Left ventricle myocardium inferior (tissue), 1 donor: ENCODE data around the gene TBL1X. TPM values are rescaled to one million over a fixed set of nuclear protein-coding genes. Genes with fewer than 3 reads are reported as not detected.

Source experiments
- DNase-seq: peaks from one replicate; pipeline ENCODE4 v3.0.0-alpha.2; 2020
- H3K27ac ChIP-seq: fragments of 200-600 bp; replicated peaks from 2 replicates; pipeline ENCODE4 v1.8.0; 2021
- H3K27me3 ChIP-seq: fragments of 200-600 bp; 2 replicates; pipeline ENCODE4 v1.8.0; 2021; ENCODE audit warnings: low read depth
- H3K36me3 ChIP-seq: fragments of 200-600 bp; 2 replicates; pipeline ENCODE4 v1.8.0; 2021
- H3K4me1 ChIP-seq: fragments of 200-600 bp; 2 replicates; pipeline ENCODE4 v1.8.0; 2021
- H3K4me3 ChIP-seq: fragments of 200-600 bp; 2 replicates; pipeline ENCODE4 v1.8.0; 2021; ENCODE audit warnings: mild to moderate bottlenecking, moderate library complexity
- H3K9me3 ChIP-seq: fragments of 200-600 bp; replicated peaks from 2 replicates; pipeline ENCODE4 v1.8.0; 2021
- intact Hi-C: fragments of 100-400 bp; cut with micrococcal nuclease; formaldehyde crosslinking; loops from one replicate; pipeline ENCODE4 v1.11.0; 2022
- total RNA-seq: library from RNA; stranded (reverse); fragmentation: NEBNext Ultra II Directional; extraction: Animal tissue kit (Norgen Biotek cat#: 25700); gene quantifications from one replicate; pipeline ENCODE4 v1.2.1, GENCODE V29; 2021
- TF ChIP-seq, protein P1 (sequence below): fragments of 200-600 bp; IDR thresholded peaks from 2 replicates; pipeline ENCODE4 v1.8.0; 2021; ENCODE audit warnings: antibody characterized with exemption, mild to moderate bottlenecking, borderline replicate concordance
- donor health status: DM: no; HTN: yes; CAD: no; lungs with severe emphysema.

The TBL1X gene
- total RNA-seq, 1 donor from 2014 or later = 9.4 TPM

- H3K4me3 ChIP-seq = no peak overlapping the region
- H3K36me3 ChIP-seq = peaks cover 16% of the 10 kb centered on the region
- H3K4me1 ChIP-seq = no peaks in the 10 kb centered on the region
- H3K27me3 ChIP-seq = no peaks in the 10 kb centered on the region
- no peak for DNase-seq
- TF ChIP-seq, protein P1, sequence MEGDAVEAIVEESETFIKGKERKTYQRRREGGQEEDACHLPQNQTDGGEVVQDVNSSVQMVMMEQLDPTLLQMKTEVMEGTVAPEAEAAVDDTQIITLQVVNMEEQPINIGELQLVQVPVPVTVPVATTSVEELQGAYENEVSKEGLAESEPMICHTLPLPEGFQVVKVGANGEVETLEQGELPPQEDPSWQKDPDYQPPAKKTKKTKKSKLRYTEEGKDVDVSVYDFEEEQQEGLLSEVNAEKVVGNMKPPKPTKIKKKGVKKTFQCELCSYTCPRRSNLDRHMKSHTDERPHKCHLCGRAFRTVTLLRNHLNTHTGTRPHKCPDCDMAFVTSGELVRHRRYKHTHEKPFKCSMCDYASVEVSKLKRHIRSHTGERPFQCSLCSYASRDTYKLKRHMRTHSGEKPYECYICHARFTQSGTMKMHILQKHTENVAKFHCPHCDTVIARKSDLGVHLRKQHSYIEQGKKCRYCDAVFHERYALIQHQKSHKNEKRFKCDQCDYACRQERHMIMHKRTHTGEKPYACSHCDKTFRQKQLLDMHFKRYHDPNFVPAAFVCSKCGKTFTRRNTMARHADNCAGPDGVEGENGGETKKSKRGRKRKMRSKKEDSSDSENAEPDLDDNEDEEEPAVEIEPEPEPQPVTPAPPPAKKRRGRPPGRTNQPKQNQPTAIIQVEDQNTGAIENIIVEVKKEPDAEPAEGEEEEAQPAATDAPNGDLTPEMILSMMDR = no peak
- no peaks in the 10 kb centered on the region for H3K9me3 ChIP-seq
- intact Hi-C loops = no loop called here
- no peak overlapping the region for H3K27ac ChIP-seq
Measured at GRCh38 chrX:9500584-9500983, 35.7 kb downstream of the TBL1X start.

- intact Hi-C loops = no loop called here
- no peaks in the 10 kb centered on the region for H3K9me3 ChIP-seq
Measured at GRCh38 chrX:9501362-9501761, 36.5 kb downstream of the TBL1X start.

DNA sequence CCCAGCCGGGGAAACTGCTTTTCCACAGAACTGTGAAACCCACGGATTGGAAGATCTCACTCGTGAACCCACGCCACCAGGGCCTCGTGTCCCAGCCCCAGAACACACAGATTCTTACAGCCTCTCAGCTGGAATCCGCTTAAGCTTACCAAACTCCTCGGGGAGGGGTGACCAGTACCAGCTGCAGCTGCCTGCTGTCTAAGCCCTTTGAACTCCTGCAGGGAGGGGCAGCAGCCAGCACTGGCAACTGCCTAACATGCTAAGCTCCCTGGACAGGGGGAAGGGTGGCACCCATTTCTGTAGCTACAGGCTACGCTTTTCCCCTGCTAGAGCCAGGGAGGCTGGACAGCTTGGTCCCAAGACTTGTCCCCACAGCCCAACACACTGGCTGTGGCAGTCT lies 38.4 kb downstream of the TBL1X start:
- intact Hi-C loops = no loop called here
- Histone ChIP-seq H3K27ac (no peak overlapping the region), H3K36me3 (peaks cover 16% of the 10 kb centered on the region), H3K4me1 (no peaks in the 10 kb centered on the region), H3K27me3 (no peaks in the 10 kb centered on the region), H3K4me3 (no peak overlapping the region), H3K9me3 (no peaks in the 10 kb centered on the region)
- TF ChIP-seq, protein P1 = no peak
- DNase-seq = no peak

More at GRCh38 chrX:9501362-9501761, 36.5 kb downstream of the TBL1X start:
- DNase-seq = no peak
- Histone ChIP-seq H3K27ac (no peak overlapping the region), H3K4me3 (no peak overlapping the region), H3K36me3 (peaks cover 16% of the 10 kb centered on the region), H3K4me1 (no peaks in the 10 kb centered on the region), H3K27me3 (no peaks in the 10 kb centered on the region)
- TF ChIP-seq, protein P1 = no peak

DNA sequence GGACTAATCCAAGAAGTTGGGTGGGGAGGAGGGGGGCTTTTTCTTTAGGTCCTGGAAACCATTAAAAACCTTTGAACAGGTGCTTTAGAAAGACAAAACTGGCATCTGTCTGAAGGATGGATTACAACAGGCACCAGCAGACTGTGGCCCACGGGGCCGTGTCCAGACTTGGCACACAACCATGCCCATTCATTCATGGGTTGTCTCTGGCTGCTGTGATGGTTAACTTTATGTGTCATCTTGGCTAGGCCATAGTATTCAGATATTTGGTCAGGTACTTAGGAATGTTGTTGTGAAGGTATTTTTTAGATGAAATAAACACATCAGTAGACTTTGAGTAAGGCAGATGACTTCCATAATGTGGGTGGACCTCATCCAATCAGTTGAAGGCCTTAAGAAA lies 45.5 kb downstream of the TBL1X start:
- Histone ChIP-seq H3K36me3 (no peaks in the 10 kb centered on the region), H3K4me1 (no peaks in the 10 kb centered on the region), H3K9me3 (no peaks in the 10 kb centered on the region), H3K27me3 (no peaks in the 10 kb centered on the region), H3K4me3 (no peak overlapping the region), H3K27ac (no peak overlapping the region)
- DNase-seq = no peak
- intact Hi-C loops = no loop called here
- TF ChIP-seq, protein P1 = no peak

- Histone ChIP-seq H3K27ac (no peak overlapping the region), H3K36me3 (no peaks in the 10 kb centered on the region)
- TF ChIP-seq, protein P1 = no peak
Measured at GRCh38 chrX:9510980-9511379, 46.1 kb downstream of the TBL1X start.

GRCh38 chrX:9515489-9515888 lies 50.6 kb downstream of the TBL1X start:
- TF ChIP-seq, protein P1 = no peak
- Histone ChIP-seq H3K4me3 (no peak overlapping the region), H3K27ac (no peak overlapping the region), H3K36me3 (no peaks in the 10 kb centered on the region), H3K4me1 (no peaks in the 10 kb centered on the region), H3K27me3 (no peaks in the 10 kb centered on the region), H3K9me3 (no peaks in the 10 kb centered on the region)
- intact Hi-C loops = no loop called here
- DNase-seq = no peak

More at GRCh38 chrX:9510980-9511379, 46.1 kb downstream of the TBL1X start:
- no peak overlapping the region for H3K4me3 ChIP-seq
- no peak for DNase-seq
- no peaks in the 10 kb centered on the region for H3K9me3 ChIP-seq
- intact Hi-C loops = no loop called here
- no peaks in the 10 kb centered on the region for H3K4me1 ChIP-seq
- no peaks in the 10 kb centered on the region for H3K27me3 ChIP-seq
